Ishikawa (cell line): ENCODE results near the gene KLHL25.

Experiments used
- CEBPB ChIP-seq: IDR thresholded peaks from 2 replicates; pipeline ENCODE4 v1.6.1; 2012
- CREB1 ChIP-seq: IDR thresholded peaks from 2 replicates; pipeline ENCODE4 v1.6.1; 2012; ENCODE audit warnings: low read depth
- EP300 ChIP-seq: IDR thresholded peaks from 2 replicates; pipeline ENCODE4 v1.6.1; 2012; ENCODE audit warnings: borderline replicate concordance
- FOXM1 ChIP-seq: IDR thresholded peaks from 2 replicates; pipeline ENCODE4 v1.6.1; 2012; ENCODE audit warnings: low read depth, borderline replicate concordance
- MAX ChIP-seq: IDR thresholded peaks from 2 replicates; pipeline ENCODE4 v1.6.1; 2012
- NFIC ChIP-seq: IDR thresholded peaks from 2 replicates; pipeline ENCODE4 v1.6.1; 2012
- RAD21 ChIP-seq: IDR thresholded peaks from 2 replicates; pipeline ENCODE4 v1.6.1; 2012; ENCODE audit warnings: low read depth
- REST ChIP-seq: IDR thresholded peaks from 2 replicates; pipeline ENCODE4 v1.6.1; 2012; ENCODE audit warnings: low read depth, mild to moderate bottlenecking
- TCF12 ChIP-seq: IDR thresholded peaks from 2 replicates; pipeline ENCODE4 v1.6.1; 2012; ENCODE audit warnings: low read depth
- TEAD4 ChIP-seq: IDR thresholded peaks from 2 replicates; pipeline ENCODE4 v1.6.1; 2012
- USF1 ChIP-seq: IDR thresholded peaks from 2 replicates; pipeline ENCODE4 v1.6.1; 2012
- YY1 ChIP-seq: IDR thresholded peaks from 2 replicates; pipeline ENCODE4 v1.6.1; 2012; ENCODE audit warnings: low read depth

GRCh38 chr15:85716261-85716660, 78.5 kb downstream of the KLHL25 start:
- TF ChIP-seq NFIC = no peak
- no peak for TF ChIP-seq EP300
- no peak for TF ChIP-seq MAX
- TF ChIP-seq YY1 = no peak
- TF ChIP-seq USF1 = no peak
- TF ChIP-seq FOXM1 = no peak
- TF ChIP-seq TCF12 = no peak
- TF ChIP-seq CEBPB = no peak
- no peak for TF ChIP-seq REST
- TF ChIP-seq RAD21 = no peak
- TF ChIP-seq TEAD4 = no peak
- no peak for TF ChIP-seq CREB1
